H54 (cell line): ENCODE results near the gene CTBS.
A peak's percentile ranks its signal among the peaks of the same experiment; 100 is the strongest.

Source experiments
- DNase-seq: peaks from one replicate; pipeline ENCODE4 v3.0.0; 2011; ENCODE audit warnings: low spot score, mixed read lengths; ENCODE audit not compliant: insufficient read length
- FAIRE-seq: peaks from 3 replicates; lab custom pipeline; 2011; peaks lifted over from hg19 to GRCh38; lab: Jason Lieb, UNC
- POLR2A ChIP-seq: IDR thresholded peaks from 2 replicates; pipeline ENCODE4 v1.6.1; 2011; ENCODE audit warnings: low read depth, mild to moderate bottlenecking, low read length

Gene CTBS

DNA sequence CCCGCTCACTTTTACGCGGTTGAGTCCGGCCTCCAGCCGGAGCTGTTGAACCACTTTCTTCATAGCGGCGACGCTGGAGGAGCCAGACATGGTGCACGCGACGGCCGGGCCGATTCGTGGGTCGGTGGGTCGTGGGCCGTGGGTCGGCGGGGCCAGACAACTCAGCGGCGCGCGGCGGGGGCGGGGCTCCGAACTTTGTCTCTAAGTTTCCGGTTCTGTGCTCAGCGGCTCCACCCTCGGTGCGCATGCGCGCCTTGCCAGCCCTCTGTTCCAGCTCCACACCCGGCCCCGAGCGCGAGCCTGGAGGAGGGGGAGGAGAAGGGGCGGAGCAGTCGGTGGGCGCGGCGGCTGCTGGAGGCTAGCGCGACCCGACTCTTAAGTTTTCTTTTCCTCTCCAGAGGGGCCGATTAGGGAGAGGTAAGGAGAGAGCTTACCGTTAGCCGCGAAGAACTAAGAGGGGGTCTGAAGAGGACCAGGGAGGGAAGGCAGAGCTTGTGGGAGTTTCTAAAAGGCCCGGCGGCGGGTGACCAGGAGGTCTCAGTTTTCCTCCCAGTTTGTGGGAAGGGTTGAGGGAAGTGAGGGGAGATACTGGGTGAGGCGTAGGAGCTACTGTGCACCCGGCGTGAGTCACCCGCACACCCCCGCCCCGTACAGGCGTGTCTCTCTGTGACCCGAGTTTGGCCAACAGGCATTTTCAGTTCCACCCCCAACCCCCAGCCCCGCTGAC lies 68.1 kb downstream of the CTBS start, which contains the start of the genes GNG5 and SPATA1:
Gene GNG5, minus strand, starts transcription at position 580 of the 727 bp plus-strand sequence. Its CDS starts 490 bp downstream, at position 90.
Gene SPATA1, plus strand, starts transcription at position 385 of the 727 bp plus-strand sequence. CDS start 9,974 bp downstream, outside the sequence.
- peak; percentile 92 for FAIRE-seq
- TF ChIP-seq POLR2A = peak; percentile 68
- DNase-seq = peak; percentile 92

DNA sequence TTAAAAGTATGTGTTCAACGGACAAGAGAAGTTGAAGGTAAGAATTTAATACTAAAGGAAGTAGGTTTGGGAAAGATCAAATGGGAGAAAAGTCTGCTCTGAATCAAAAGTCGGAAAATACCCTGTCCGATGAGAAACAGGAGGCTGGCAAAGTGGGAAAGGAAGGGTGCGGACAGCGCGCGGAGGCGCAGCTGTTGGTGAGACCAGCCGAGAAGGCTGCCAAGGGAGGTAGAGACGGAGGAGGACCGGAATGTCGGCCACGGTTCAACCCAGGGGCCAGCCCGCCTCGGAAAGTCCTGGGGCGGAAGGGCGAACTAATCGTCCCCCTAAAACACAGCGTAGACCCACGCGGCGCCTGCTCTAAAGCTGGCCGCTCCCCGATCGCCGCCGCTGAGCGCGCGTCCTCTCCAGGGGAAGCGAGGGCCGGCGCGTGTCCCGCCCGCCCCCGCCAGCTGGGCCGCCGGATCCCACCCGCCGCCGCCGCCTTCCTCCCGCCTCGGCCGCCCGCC lies 68.7 kb downstream of the CTBS start:
- no peak for TF ChIP-seq POLR2A
- DNase-seq = peak; percentile 24
- no peak for FAIRE-seq

DNA sequence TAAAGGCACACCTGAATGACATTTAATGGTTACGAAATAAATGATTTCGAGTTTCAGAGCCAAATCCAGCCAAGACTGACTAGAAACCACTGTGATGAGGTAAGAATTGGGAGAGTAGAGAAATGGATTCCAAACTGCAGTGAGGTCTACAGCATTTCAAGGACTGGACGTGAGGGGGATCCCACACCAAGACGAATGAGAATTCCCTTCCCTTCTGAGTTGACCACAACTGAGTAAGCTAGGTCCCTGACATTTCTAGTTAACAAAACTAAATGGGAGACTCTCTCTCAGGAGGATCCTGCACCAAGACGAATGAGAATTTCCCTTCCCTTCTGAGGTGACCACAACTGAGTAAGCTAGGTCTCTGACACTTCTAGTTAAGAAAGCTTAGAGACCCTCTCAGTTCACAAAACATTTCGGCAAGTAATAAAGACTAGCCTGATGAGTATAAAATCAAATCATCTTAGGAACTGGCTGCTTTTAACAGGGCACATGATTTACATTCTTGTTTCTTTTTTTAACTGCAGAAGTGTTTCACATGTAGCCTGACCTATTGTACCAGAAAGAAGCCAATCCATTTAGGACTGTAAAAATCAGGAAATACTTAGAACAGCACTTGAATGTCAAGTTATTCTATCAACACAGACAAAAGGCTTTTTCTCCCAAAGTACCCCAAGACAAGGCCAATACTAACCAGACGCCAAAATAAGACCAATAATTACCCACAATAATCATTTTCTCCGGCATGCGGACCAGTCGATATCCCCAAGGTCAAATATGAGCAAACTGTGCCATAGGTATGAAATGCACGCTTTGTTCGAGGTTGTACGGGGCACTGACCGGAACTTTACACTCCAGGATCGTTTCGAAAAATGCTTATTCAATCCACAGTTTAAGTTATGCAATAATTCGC lies 69.4 kb downstream of the CTBS start:
- no peak for TF ChIP-seq POLR2A
- DNase-seq = no peak
- FAIRE-seq = peak; percentile 58

DNA sequence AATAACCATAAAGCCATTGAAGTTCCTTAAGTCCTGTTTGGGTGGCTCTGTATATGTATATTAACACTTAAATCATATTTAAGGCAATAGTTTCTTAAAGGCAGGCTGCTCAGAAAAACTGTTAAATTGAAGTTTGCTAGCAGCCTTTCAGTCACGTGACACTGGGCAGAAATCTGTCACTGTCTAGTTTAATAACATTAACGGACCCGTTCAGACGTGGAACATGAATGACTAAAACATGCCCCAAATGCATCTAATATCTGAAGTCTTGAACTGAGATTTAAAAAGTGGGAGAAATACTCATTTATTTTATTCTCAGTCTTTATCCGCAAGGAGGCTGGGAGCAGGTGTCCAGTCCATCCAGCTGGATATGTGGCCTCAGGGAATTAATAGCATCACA lies 71.3 kb downstream of the CTBS start:
- DNase-seq (no peak), FAIRE-seq (no peak)
- TF ChIP-seq POLR2A = no peak
